ENCODE measurements around the gene EIF4G1.

DNA sequence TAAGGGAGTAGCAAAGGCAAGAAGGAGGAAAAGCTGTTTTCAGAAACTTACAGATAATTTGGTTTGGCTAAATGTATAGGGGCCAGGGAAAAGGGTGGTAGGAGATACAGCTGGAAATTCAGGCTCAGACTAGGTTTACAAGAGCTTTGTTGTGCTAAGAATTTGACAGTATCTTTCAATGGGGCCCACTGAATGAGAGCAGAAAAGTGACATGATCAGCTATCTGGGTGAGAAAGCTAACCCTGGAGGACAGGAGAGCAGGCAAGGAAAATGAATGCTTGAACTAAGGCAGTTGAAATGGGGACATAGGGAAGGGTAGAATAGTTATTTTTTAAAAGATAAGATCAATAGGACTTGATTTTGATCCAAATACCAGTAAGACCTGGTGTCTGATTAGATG lies 2.8 kb upstream of the EIF4G1 start:
- TF ChIP-seq POLR2AphosphoS5 (IDR thresholded peaks at IDR 0.05), result no peak
- TF ChIP-seq, protein P1, sequence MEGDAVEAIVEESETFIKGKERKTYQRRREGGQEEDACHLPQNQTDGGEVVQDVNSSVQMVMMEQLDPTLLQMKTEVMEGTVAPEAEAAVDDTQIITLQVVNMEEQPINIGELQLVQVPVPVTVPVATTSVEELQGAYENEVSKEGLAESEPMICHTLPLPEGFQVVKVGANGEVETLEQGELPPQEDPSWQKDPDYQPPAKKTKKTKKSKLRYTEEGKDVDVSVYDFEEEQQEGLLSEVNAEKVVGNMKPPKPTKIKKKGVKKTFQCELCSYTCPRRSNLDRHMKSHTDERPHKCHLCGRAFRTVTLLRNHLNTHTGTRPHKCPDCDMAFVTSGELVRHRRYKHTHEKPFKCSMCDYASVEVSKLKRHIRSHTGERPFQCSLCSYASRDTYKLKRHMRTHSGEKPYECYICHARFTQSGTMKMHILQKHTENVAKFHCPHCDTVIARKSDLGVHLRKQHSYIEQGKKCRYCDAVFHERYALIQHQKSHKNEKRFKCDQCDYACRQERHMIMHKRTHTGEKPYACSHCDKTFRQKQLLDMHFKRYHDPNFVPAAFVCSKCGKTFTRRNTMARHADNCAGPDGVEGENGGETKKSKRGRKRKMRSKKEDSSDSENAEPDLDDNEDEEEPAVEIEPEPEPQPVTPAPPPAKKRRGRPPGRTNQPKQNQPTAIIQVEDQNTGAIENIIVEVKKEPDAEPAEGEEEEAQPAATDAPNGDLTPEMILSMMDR (IDR thresholded peaks at IDR 0.05), result no peak

Measured in suprapubic skin (tissue), 3 donors.